ENCODE data around the gene MYO15B.

- TF ChIP-seq CTCF (conservative IDR thresholded peaks at IDR 0.05; ENCODE audit: low read length) (no peak), EZH2phosphoT487 (IDR thresholded peaks at IDR 0.05; ENCODE audit: borderline replicate concordance, low read depth, low read length) (no peak)
Measured at GRCh38 chr17:75628425-75628824, 40.8 kb downstream of the MYO15B start.

Data from OCI-LY7 (cell line).